Activated CD8-positive, alpha-beta T cell treated with anti-CD3 and anti-CD28 coated beads for 36 hours (primary cell): ENCODE data around the gene MRPL10. TPM values are rescaled to one million over a fixed set of nuclear protein-coding genes. Genes with fewer than 3 reads are reported as not detected.

Experiments used
- ATAC-seq: fragments of 200-7000 bp; cut with Tn5 transposase; one replicate; pipeline ENCODE4 v1.10.0; 2021; ENCODE audit warnings: mild to moderate bottlenecking, moderate library complexity
- CTCF ChIA-PET: fragments of 350-600 bp; sonication (Branson Sonifier 250); formaldehyde crosslinking; loops from one replicate; lab custom pipeline; 2021; ENCODE audit warnings: antibody characterized with exemption; lab: Charles Lee
- POLR2A ChIA-PET: fragments of 350-600 bp; sonication (Branson Sonifier 250); formaldehyde crosslinking; loops from one replicate; lab custom pipeline; 2021; ENCODE audit warnings: antibody characterized with exemption; lab: Charles Lee
- DNase-seq: peaks from one replicate; pipeline ENCODE4 v3.0.0-alpha.2; 2020
- H3K27ac Mint-ChIP-seq: one replicate; pipeline ENCODE4 v1.8.0; 2021; ENCODE audit warnings: mild to moderate bottlenecking, mixed read lengths
- H3K27me3 Mint-ChIP-seq: one replicate; pipeline ENCODE4 v1.8.0; 2021; ENCODE audit warnings: mixed read lengths
- H3K36me3 Mint-ChIP-seq: one replicate; pipeline ENCODE4 v1.8.0; 2021; ENCODE audit warnings: low read depth, mixed read lengths
- H3K4me1 Mint-ChIP-seq: one replicate; pipeline ENCODE4 v1.8.0; 2021; ENCODE audit warnings: low read depth, mixed read lengths
- H3K4me3 Mint-ChIP-seq: one replicate; pipeline ENCODE4 v1.8.0; 2021; ENCODE audit warnings: mild to moderate bottlenecking, moderate library complexity, mixed read lengths
- H3K9me3 Mint-ChIP-seq: one replicate; pipeline ENCODE4 v1.8.0; 2021; ENCODE audit warnings: mixed read lengths
- intact Hi-C: fragments of 100-400 bp; cut with micrococcal nuclease; formaldehyde crosslinking; loops from one replicate; pipeline ENCODE4 v1.10.0; 2022
- total RNA-seq, 2 experiments: library from RNA; stranded (reverse); gene quantifications; one replicate each; pipeline ENCODE4 v1.2.3, GENCODE V29; 2021
- TF ChIP-seq, protein P1 (sequence below): fragments of 200-600 bp; IDR thresholded peaks from one replicate; pipeline ENCODE4 v1.8.0; 2022; ENCODE audit warnings: antibody characterized with exemption, mild to moderate bottlenecking

Gene MRPL10
- total RNA-seq: 10 to 100 TPM; 66.5 to 67.0 TPM

DNA sequence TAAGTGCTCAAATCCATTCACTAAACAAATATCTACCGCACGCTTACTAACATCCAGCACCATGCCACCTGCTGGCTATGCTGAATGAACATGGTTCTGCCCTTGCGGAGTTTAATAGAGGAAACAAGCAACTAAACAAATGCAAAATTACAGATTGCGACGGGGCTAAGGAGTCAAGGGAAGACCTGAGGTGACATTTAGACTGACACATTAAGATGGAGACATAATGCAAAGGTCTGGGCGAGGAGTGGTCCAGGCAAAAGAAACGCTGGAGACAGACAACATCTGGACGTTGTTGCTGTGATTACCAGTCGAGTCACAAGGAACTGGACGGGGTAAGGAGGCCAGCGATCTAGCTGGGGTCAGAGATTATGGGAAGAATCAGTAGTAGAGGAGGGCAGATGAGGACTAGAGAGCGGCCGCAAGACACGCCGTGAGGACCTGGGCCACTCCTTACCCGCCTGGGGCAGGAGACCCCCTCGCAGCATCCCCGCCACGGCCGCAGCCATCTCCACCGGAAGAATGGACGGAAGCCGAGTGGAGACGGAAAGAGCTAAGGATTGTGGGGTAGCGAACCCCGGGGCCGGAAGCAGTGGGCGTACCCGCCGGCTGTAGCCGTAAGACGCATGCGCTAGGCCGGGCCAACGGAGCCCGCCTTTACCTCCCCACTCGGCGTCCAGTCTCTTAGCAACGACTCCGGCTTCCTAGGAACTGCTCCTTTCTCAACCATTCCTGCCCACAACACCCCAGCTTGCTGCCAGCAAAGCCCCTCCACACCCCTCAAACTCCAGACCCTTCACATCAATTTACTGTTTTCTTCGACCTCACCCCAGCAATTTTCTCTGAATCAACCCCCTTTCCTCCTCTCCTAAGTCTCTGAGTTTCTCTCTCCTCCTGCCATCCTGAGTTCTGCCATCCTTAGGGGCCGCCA, at the start of gene MRPL10, which contains the start of gene LRRC46:
MRPL10 (minus strand) TSS at position 539 of the 931 bp plus-strand sequence; CDS start at position 509, 30 bp downstream.
LRRC46 (plus strand) TSS at position 668 of the 931 bp plus-strand sequence. CDS start 320 bp downstream, outside the sequence.
- CTCF ChIA-PET: interaction anchor here (0.6 to 3.7 kb wide), 14 partner anchors 9 to 140 kb away, joined by 3 to 25 read pairs (median 4); partner anchors contain the start of genes CDK5RAP3 and SCRN2
- DNase-seq: peak; percentile 95
- TF ChIP-seq, protein P1, sequence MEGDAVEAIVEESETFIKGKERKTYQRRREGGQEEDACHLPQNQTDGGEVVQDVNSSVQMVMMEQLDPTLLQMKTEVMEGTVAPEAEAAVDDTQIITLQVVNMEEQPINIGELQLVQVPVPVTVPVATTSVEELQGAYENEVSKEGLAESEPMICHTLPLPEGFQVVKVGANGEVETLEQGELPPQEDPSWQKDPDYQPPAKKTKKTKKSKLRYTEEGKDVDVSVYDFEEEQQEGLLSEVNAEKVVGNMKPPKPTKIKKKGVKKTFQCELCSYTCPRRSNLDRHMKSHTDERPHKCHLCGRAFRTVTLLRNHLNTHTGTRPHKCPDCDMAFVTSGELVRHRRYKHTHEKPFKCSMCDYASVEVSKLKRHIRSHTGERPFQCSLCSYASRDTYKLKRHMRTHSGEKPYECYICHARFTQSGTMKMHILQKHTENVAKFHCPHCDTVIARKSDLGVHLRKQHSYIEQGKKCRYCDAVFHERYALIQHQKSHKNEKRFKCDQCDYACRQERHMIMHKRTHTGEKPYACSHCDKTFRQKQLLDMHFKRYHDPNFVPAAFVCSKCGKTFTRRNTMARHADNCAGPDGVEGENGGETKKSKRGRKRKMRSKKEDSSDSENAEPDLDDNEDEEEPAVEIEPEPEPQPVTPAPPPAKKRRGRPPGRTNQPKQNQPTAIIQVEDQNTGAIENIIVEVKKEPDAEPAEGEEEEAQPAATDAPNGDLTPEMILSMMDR: peak; percentile 51
- peak; percentile 93 for ATAC-seq
- Mint-ChIP-seq H3K27ac (peak within 1 kb of the TSS; percentile 94), H3K4me3 (peak within 1 kb of the TSS; percentile 91), H3K4me1 (peaks cover 44% of the 10 kb centered on the region), H3K36me3 (peaks cover 17% of the 10 kb centered on the region), H3K27me3 (no peaks in the 10 kb centered on the region), H3K9me3 (no peaks in the 10 kb centered on the region)
- intact Hi-C loops: no loop called here
- POLR2A ChIA-PET: interaction anchor here (0.6 to 1.7 kb wide), 10 partner anchors 9 to 169 kb away, joined by 3 to 9 read pairs (median 4); partner anchors contain the start of genes OSBPL7, PNPO and SCRN2

DNA sequence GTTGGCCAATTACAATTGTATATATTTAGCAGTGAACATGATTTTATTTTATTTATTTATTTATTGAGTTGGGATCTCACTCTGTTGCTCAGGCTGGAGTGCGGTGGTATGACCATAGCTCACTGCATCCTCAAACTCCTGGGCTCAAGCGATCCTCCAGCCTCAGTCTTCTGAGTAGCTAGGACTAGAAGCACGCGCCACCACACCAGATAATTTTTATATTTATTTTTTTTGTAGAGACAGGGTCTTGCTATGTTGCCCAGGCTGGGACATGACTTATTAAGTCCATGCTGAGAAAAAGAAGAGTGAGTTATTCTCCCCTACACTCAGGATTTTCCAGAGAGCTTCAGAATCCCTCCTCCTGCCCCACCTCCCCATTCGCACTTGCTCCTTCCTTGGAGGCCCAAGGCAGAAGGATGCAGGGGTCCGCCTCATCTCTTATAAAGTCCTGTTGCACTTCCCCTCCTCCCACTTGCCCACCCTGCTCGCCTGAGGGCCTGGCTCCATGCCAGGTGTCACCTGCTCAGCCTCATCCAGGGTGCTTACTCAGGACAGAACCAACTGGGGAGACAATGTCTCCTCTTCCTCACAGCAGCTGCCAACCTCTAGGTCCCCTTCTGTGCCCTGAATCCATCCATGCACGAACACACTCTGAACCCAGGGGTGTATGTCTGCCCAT, 48.6 kb upstream of the MRPL10 start:
- ChIA-PET CTCF (interaction anchor here (2.1 to 18.8 kb wide), 2 partner anchors 9 to 36 kb away, joined by 10 to 586 read pairs; partner anchors contain the start of genes SCRN2 and SP6), POLR2A (interaction anchor here (0.9 to 1.4 kb wide), 3 partner anchors 11 to 30 kb away, joined by 3 to 4 read pairs (median 3); no protein-coding TSS in a partner anchor)
- Mint-ChIP-seq H3K4me1 (peaks cover 18% of the 10 kb centered on the region), H3K36me3 (no peaks in the 10 kb centered on the region), H3K4me3 (no peak overlapping the region), H3K27me3 (peaks cover 15% of the 10 kb centered on the region), H3K9me3 (no peaks in the 10 kb centered on the region), H3K27ac (no peak overlapping the region)
- TF ChIP-seq, protein P1: no peak
- ATAC-seq: no peak
- intact Hi-C loops: no loop called here
- DNase-seq: no peak

DNA sequence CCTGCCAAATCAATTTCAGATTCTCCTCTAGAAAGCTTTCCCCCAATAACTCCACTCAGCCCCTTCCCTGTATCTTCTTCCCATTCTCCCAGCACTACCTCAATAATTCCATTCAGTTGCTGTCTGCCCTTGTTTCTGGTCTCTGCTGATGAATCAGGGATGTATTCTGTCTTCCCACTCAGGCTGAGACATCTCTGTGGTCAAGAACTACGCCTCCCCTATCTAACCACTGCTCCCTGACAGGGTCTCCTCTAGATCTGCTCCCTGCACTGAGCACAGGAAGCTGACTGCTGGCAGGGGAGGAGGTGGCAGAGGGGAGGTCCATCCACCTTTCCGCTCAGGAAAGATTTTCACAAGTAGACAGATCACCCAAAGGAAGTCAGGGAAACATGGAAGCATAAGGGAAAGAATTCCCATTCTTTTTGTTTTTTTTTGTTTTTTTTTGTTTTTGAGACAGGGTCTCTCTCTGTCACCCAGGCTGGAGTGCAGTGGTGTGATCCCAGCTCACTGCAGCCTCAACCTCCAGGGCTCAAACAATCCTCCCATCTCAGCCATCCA, 47.8 kb upstream of the MRPL10 start:
- H3K9me3 Mint-ChIP-seq: no peaks in the 10 kb centered on the region
- H3K4me1 Mint-ChIP-seq: peaks cover 12% of the 10 kb centered on the region
- ChIA-PET POLR2A (interaction anchor here (0.9 to 1.4 kb wide), 3 partner anchors 12 to 29 kb away, joined by 3 to 4 read pairs (median 3); no protein-coding TSS in a partner anchor), CTCF (interaction anchor here (2.1 to 18.8 kb wide), 2 partner anchors 10 to 35 kb away, joined by 10 to 586 read pairs; partner anchors contain the start of genes SCRN2 and SP6)
- TF ChIP-seq, protein P1: no peak
- DNase-seq (peak; percentile 17), ATAC-seq (peak; percentile 65)
- H3K36me3 Mint-ChIP-seq: no peaks in the 10 kb centered on the region
- intact Hi-C loops: no loop called here
- no peak overlapping the region for H3K4me3 Mint-ChIP-seq
- H3K27ac Mint-ChIP-seq: no peak overlapping the region
- H3K27me3 Mint-ChIP-seq: peaks cover 17% of the 10 kb centered on the region

- Mint-ChIP-seq H3K9me3 (no peaks in the 10 kb centered on the region), H3K4me1 (peaks cover 12% of the 10 kb centered on the region), H3K4me3 (no peak overlapping the region), H3K27ac (peak overlapping the region; percentile 25), H3K36me3 (no peaks in the 10 kb centered on the region), H3K27me3 (peaks cover 18% of the 10 kb centered on the region)
- intact Hi-C loops: no loop called here
- TF ChIP-seq, protein P1: no peak
- no peak for DNase-seq
- ATAC-seq: no peak
- ChIA-PET CTCF (interaction anchor here (2.1 to 18.8 kb wide), 2 partner anchors 11 to 35 kb away, joined by 10 to 586 read pairs; partner anchors contain the start of genes SCRN2 and SP6), POLR2A (interaction anchor here (1.2 kb wide), 1 partner anchor 13 kb away, joined by 4 read pairs; no protein-coding TSS in a partner anchor)
Measured at GRCh38 chr17:47878203-47879027, 47.1 kb upstream of the MRPL10 start.
